ENCODE results near the gene EVPL. TPM values are rescaled to one million over a fixed set of nuclear protein-coding genes. Genes with fewer than 3 reads are reported as not detected.

Gene EVPL
- under 1 TPM; 0.30 to 0.71 TPM for total RNA-seq

- no peaks in the 10 kb centered on the region for H3K9me3 ChIP-seq
- no peak within 1 kb of the TSS for H3K27ac ChIP-seq
- H3K4me1 ChIP-seq: peaks cover 0 to 9% of the 10 kb centered on the region in 2 donors
- H3K36me3 ChIP-seq: no peaks in the 10 kb centered on the region
- H3K27me3 ChIP-seq: no peaks in the 10 kb centered on the region
- no peak for TF ChIP-seq CTCF (IDR thresholded peaks at IDR 0.05)
- H3K4me3 ChIP-seq: no peak within 1 kb of the TSS
- DNase-seq (ENCODE audit: low spot score): no peak
These were observed at the start of gene EVPL for GRCh38 chr17:76027159-76027839. Gene EVPL, minus strand, starts transcription at chr17:76027306. Its CDS starts 108 bp downstream, at chr17:76027198.

GRCh38 chr17:76076146-76076764 is 49.1 kb upstream of the EVPL start:
- Histone ChIP-seq H3K4me1 (peaks cover 0 to 60% of the 10 kb centered on the region in 2 donors), H3K36me3 (no peaks in the 10 kb centered on the region), H3K27me3 (peaks cover 31 to 46% of the 10 kb centered on the region in 2 donors), H3K9me3 (no peaks in the 10 kb centered on the region), H3K4me3 (no peak overlapping the region), H3K27ac (no peak overlapping the region)
- TF ChIP-seq CTCF (IDR thresholded peaks at IDR 0.05): no peak
- no peak for DNase-seq (ENCODE audit: low spot score)

- Histone ChIP-seq H3K9me3 (no peaks in the 10 kb centered on the region), H3K27ac (no peak overlapping the region), H3K4me1 (peaks cover 0 to 65% of the 10 kb centered on the region in 2 donors), H3K4me3 (peak overlapping the region in 1 of 2 donors; percentile 8), H3K36me3 (no peaks in the 10 kb centered on the region), H3K27me3 (peaks cover 31 to 46% of the 10 kb centered on the region in 2 donors)
- no peak for DNase-seq (ENCODE audit: low spot score)
- no peak for TF ChIP-seq CTCF (IDR thresholded peaks at IDR 0.05)
These were observed 48.4 kb upstream of the EVPL start for GRCh38 chr17:76075364-76076145.

GRCh38 chr17:76074390-76075363 is 47.6 kb upstream of the EVPL start, which contains the start of gene GALR2:
Gene GALR2, plus strand, starts transcription at chr17:76074781. Its CDS starts 103 bp downstream, at chr17:76074884.
- Histone ChIP-seq H3K36me3 (peaks cover under 1% of the 10 kb centered on the region), H3K27ac (no peak within 1 kb of the TSS), H3K27me3 (peaks cover 31 to 46% of the 10 kb centered on the region in 2 donors), H3K9me3 (no peaks in the 10 kb centered on the region), H3K4me3 (peak within 1 kb of the TSS in 1 of 2 donors; percentile 19), H3K4me1 (peaks cover 0 to 59% of the 10 kb centered on the region in 2 donors)
- DNase-seq (ENCODE audit: low spot score): no peak
- no peak for TF ChIP-seq CTCF (IDR thresholded peaks at IDR 0.05)
